Neural cell (in vitro differentiated cells): ENCODE data around the gene HOXB4.

Experiments used
- EP300 ChIP-seq: fragments of 450-650 bp; conservative IDR thresholded peaks from 2 replicates; pipeline ENCODE4 v1.6.1; 2014; ENCODE audit warnings: antibody characterized with exemption, mild to moderate bottlenecking, moderate library complexity; ENCODE audit not compliant: poor library complexity, severe bottlenecking
- POLR2AphosphoS5 ChIP-seq: IDR thresholded peaks from 2 replicates; pipeline ENCODE4 v1.6.1; 2012
- SMC3 ChIP-seq: fragments of 450-650 bp; conservative IDR thresholded peaks from 2 replicates; pipeline ENCODE4 v1.6.1; 2014; ENCODE audit warnings: antibody characterized with exemption, mild to moderate bottlenecking, moderate library complexity; ENCODE audit not compliant: poor library complexity
- TAF1 ChIP-seq: IDR thresholded peaks from 2 replicates; pipeline ENCODE4 v1.6.1; 2012; ENCODE audit warnings: low read depth
- TF ChIP-seq, protein P1 (sequence below): fragments of 450-650 bp; IDR thresholded peaks from 2 replicates; pipeline ENCODE4 v1.5.1; 2014; ENCODE audit warnings: antibody characterized with exemption, mild to moderate bottlenecking, moderate library complexity; ENCODE audit not compliant: poor library complexity, severe bottlenecking

DNA sequence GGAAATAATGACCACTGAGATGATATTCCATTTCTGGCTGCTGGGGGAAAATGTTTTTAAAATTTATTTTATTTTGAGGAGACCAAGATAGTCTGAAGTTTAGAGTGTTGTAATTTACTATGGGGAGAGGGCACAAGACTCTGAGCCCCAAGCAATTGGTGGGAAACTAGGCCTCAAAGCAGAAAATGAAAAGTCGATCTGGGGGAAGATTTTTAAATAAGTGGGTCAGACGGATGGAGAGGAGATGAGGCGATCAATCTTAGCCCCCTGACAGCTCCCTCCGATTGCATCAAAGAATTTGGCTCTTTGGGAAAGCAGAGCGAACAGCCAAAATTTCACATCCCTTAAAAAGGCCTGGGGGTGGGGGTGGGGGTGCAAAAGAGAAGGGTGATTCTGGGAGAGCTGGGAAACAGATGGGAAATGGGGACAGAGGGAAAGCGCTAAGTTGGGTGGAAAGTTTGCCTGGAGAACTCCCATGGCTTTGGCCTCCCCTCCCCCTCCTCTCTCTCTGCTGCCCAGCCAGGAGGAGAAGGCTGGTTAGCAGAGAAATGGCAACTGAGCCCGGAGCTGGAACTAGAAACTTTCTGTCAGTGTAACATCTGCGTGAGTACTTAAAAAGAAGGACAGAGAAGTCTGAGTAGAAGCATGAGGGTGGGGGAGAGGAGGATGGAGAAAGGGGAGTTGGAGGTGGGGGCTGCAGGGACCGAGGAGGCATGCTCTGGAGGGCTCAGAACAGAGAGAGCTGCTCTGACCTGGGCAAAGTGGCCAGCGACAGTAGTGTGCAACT, 31.8 kb downstream of the HOXB4 start:
- TF ChIP-seq POLR2AphosphoS5 = no peak
- TF ChIP-seq, protein P1, sequence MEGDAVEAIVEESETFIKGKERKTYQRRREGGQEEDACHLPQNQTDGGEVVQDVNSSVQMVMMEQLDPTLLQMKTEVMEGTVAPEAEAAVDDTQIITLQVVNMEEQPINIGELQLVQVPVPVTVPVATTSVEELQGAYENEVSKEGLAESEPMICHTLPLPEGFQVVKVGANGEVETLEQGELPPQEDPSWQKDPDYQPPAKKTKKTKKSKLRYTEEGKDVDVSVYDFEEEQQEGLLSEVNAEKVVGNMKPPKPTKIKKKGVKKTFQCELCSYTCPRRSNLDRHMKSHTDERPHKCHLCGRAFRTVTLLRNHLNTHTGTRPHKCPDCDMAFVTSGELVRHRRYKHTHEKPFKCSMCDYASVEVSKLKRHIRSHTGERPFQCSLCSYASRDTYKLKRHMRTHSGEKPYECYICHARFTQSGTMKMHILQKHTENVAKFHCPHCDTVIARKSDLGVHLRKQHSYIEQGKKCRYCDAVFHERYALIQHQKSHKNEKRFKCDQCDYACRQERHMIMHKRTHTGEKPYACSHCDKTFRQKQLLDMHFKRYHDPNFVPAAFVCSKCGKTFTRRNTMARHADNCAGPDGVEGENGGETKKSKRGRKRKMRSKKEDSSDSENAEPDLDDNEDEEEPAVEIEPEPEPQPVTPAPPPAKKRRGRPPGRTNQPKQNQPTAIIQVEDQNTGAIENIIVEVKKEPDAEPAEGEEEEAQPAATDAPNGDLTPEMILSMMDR = no peak
- TF ChIP-seq EP300 = no peak
- no peak for TF ChIP-seq TAF1
- TF ChIP-seq SMC3 = no peak
